SK-N-SH (cell line): ENCODE results near the gene PHF21B. TPM values are rescaled to one million over a fixed set of nuclear protein-coding genes. Genes with fewer than 3 reads are reported as not detected.

Experiments
- CTCF ChIA-PET: fragments of 300-600, 350-600 bp; formaldehyde crosslinking; extraction: SDS; loops from one replicate; lab custom pipeline; 2021; lab: Yijun Ruan, JAX
- POLR2A ChIA-PET: fragments of 350-600 bp; sonication (Branson Sonifier 250); formaldehyde crosslinking; extraction: SDS; loops from one replicate; lab custom pipeline; 2020; ENCODE audit warnings: antibody characterized with exemption, inconsistent platforms; lab: Yijun Ruan, JAX
- DNase-seq: peaks from one replicate; pipeline ENCODE4 v3.0.0; 2012
- H2AFZ ChIP-seq: fragments of 200-600 bp; sonication (generic); 2 replicates; pipeline ENCODE4 v1.8.1; 2016; ENCODE audit warnings: antibody characterized with exemption, mild to moderate bottlenecking, low read depth
- H3F3A ChIP-seq: fragments of 200-600 bp; sonication (generic); replicated peaks from 2 replicates; pipeline ENCODE3; 2016; ENCODE audit warnings: antibody characterized with exemption, mild to moderate bottlenecking; ENCODE audit not compliant: insufficient read depth
- H3K27ac ChIP-seq, 2 experiments: fragments of 200-500 bp in 1 of 2; fragments of 200-600 bp in 1 of 2; sonication (Bioruptor generic) in 1 of 2; sonication (generic), shearing (Covaris generic) in 1 of 2; 2 replicates each; pipeline versions ENCODE4 v1.5.1 to v1.6.1; 2014 to 2016; ENCODE audit warnings: low read depth in 2 of 2, inconsistent platforms in 1 of 2, low read length in 1 of 2, mild to moderate bottlenecking in 1 of 2, mixed read lengths in 1 of 2
- H3K27me3 ChIP-seq: fragments of 200-600 bp; sonication (generic), shearing (Covaris generic); 2 replicates; pipeline ENCODE4 v1.6.1; 2016; ENCODE audit warnings: mixed run types; ENCODE audit not compliant: insufficient read depth
- H3K36me3 ChIP-seq, 2 experiments: fragments of 200-500 bp in 1 of 2; fragments of 200-600 bp in 1 of 2; sonication (Bioruptor generic) in 1 of 2; sonication (generic) in 1 of 2; replicated peaks in 1 of 2; 2 replicates each; pipeline versions ENCODE3 to v1.5.1; 2014 to 2016; ENCODE audit warnings: low read length in 1 of 2, mild to moderate bottlenecking in 1 of 2; ENCODE audit not compliant: insufficient read depth in 2 of 2, control insufficient read depth in 1 of 2
- H3K4me1 ChIP-seq, 2 experiments: fragments of 200-500 bp in 1 of 2; fragments of 200-600 bp in 1 of 2; sonication (Bioruptor generic) in 1 of 2; sonication (generic), shearing (Covaris generic) in 1 of 2; 2 replicates each; pipeline versions ENCODE4 v1.5.1 to v1.6.1; 2014 to 2016; ENCODE audit warnings: low read depth in 1 of 2, low read length in 1 of 2, mixed run types in 1 of 2; ENCODE audit not compliant: insufficient read depth in 2 of 2, control insufficient read depth in 1 of 2
- H3K4me2 ChIP-seq: fragments of 200-600 bp; sonication (generic), shearing (Covaris generic); 2 replicates; pipeline ENCODE4 v1.6.1; 2017; ENCODE audit warnings: mixed run types
- H3K4me3 ChIP-seq, 2 experiments: fragments of 200-500 bp in 1 of 2; fragments of 200-600 bp in 1 of 2; sonication (Bioruptor generic) in 1 of 2; sonication (generic), shearing (Covaris generic) in 1 of 2; 2 replicates each; pipeline versions ENCODE4 v1.5.1 to v1.8.1; 2014 to 2016; ENCODE audit warnings: low read depth in 2 of 2, inconsistent platforms in 1 of 2, low read length in 1 of 2, mild to moderate bottlenecking in 1 of 2, mixed read lengths in 1 of 2, moderate library complexity in 1 of 2
- H3K79me2 ChIP-seq: fragments of 200-600 bp; sonication (generic); 2 replicates; pipeline ENCODE4 v1.8.1; 2017; ENCODE audit warnings: mild to moderate bottlenecking; ENCODE audit not compliant: insufficient read depth
- H3K9ac ChIP-seq: fragments of 200-600 bp; sonication (generic); 2 replicates; pipeline ENCODE4 v1.6.1; 2017; ENCODE audit warnings: mixed run types
- H3K9me2 ChIP-seq: fragments of 200-600 bp; sonication (generic); 2 replicates; pipeline ENCODE4 v1.6.1; 2017; ENCODE audit warnings: mixed run types
- H3K9me3 ChIP-seq: fragments of 200-600 bp; sonication (generic); 2 replicates; pipeline ENCODE4 v1.6.1; 2017; ENCODE audit warnings: mixed run types, mild to moderate bottlenecking, moderate library complexity
- H4K20me1 ChIP-seq: fragments of 200-600 bp; sonication (generic); 2 replicates; pipeline ENCODE4 v1.6.1; 2017; ENCODE audit warnings: mild to moderate bottlenecking, mixed run types; ENCODE audit not compliant: insufficient read depth
- FOXJ3 ChIP-seq: sonication (generic); formaldehyde crosslinking; IDR thresholded peaks from 2 replicates; pipeline ENCODE4 v1.5.1; 2020; ENCODE audit warnings: mild to moderate bottlenecking, missing genetic modification reagents
- GABPA ChIP-seq: IDR thresholded peaks from 2 replicates; pipeline ENCODE4 v1.4.0; 2012; ENCODE audit warnings: low read depth, mild to moderate bottlenecking
- GATA2 ChIP-seq: sonication (generic); formaldehyde crosslinking; IDR thresholded peaks from 2 replicates; pipeline ENCODE4 v1.5.0; 2020; ENCODE audit warnings: mild to moderate bottlenecking, missing genetic modification reagents
- JUND ChIP-seq: IDR thresholded peaks from 2 replicates; pipeline ENCODE4 v1.4.0; 2012
- MXI1 ChIP-seq: IDR thresholded peaks from 2 replicates; pipeline ENCODE4 v1.6.1; 2012; ENCODE audit warnings: mild to moderate bottlenecking, low read depth, low read length, improper control_type of control experiment
- RCOR1 ChIP-seq: fragments of 150-350 bp; IDR thresholded peaks from 2 replicates; pipeline ENCODE4 v1.6.1; 2017; ENCODE audit warnings: antibody characterized with exemption, low read length
- RFX5 ChIP-seq: IDR thresholded peaks from 2 replicates; pipeline ENCODE4 v1.6.1; 2012; ENCODE audit warnings: mild to moderate bottlenecking, improper control_type of control experiment, low read length
- SIN3A ChIP-seq: IDR thresholded peaks from 2 replicates; pipeline ENCODE4 v1.6.1; 2012; ENCODE audit warnings: low read depth, mild to moderate bottlenecking, low read length, moderate library complexity, borderline replicate concordance
- TAF1 ChIP-seq: IDR thresholded peaks from 2 replicates; pipeline ENCODE4 v1.6.1; 2012; ENCODE audit warnings: low read depth, mild to moderate bottlenecking, low read length, moderate library complexity, borderline replicate concordance
- WGBS: methylation state at CpG from one replicate; pipeline ENCODE4 v1.1.6; 2017; ENCODE audit warnings: low lambda C conversion rate; 5-methylcytosine and 5-hydroxymethylcytosine counted together
- polyA plus RNA-seq, 3 experiments: library from polyadenylated mRNA; depleted of rRNA; stranded (reverse); fragments of >200 nt; gene quantifications; 2 replicates each; pipeline ENCODE4 v1.2.3, GENCODE V29; 2012
- TF ChIP-seq, protein P1 (sequence below): IDR thresholded peaks from 2 replicates; pipeline ENCODE4; 2012
- TF ChIP-seq, protein P2 (sequence below): fragments of 200-600 bp; sonication (generic); IDR thresholded peaks from 2 replicates; pipeline ENCODE4 v1.6.1; 2017; ENCODE audit warnings: antibody characterized with exemption, mild to moderate bottlenecking, moderate library complexity
- TF ChIP-seq, protein P3 (sequence below): IDR thresholded peaks from 2 replicates; pipeline ENCODE4 v1.4.0; 2012; ENCODE audit warnings: low read depth

Gene PHF21B
- polyA plus RNA-seq, 1 of the 3 experiments (the other 2 are of a cell fraction) = 0.76 TPM

DNA sequence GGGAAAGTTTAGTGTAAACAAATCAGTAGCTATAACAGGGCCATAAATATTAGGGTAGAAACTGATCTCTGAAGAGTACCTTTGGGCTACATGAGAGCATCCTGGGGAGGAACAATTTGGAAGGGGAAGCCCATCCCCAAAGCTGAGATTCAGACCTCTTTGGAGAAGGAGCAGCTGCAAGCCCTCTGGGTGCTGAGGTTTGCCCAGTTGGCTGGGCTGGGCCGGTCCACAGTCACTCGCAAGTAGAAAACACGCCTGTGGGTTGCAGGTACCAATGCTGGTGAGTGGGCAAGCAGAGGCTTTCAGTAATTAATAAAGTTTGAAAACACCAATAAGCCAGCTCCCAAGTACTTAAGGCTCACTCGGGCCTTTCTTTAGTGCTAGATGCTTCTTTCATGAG lies 132.9 kb downstream of the PHF21B start:
- no peak overlapping the region for H3K9ac ChIP-seq
- POLR2A ChIA-PET = no interaction called here

DNA sequence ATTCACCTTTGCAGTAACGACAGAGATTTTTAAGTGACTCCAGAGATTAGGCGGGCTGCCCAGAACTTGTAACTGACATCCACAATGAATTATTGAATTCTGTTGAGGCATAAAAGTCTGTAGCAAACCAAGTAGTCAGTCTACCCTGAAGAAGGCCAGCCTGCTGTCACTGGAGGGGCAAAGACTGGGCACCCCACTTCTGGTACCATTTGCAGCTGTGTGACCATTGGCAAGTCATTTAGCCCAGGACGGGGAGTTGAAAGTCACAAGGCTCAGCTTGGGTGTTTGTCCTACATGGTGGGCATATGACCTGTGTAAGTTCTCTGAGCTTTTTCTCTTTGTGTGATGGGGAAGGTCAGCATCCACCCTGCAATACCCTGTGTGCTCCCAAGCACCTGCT lies 138.0 kb downstream of the PHF21B start:
- no peak for DNase-seq
- 80% methylated on average over 3 of the region's 3 CpGs for WGBS
- no peak overlapping the region for H2AFZ ChIP-seq
- H3K9me3 ChIP-seq = no peaks in the 10 kb centered on the region
- H4K20me1 ChIP-seq = no peaks in the 10 kb centered on the region
- ChIA-PET POLR2A (no interaction called here), CTCF (no interaction called here)
- H3F3A ChIP-seq = no peaks in the 10 kb centered on the region
- H3K9me2 ChIP-seq = no peaks in the 10 kb centered on the region
- H3K36me3 ChIP-seq = peaks cover 0 to 2% of the 10 kb centered on the region in 2 experiments
- no peak overlapping the region for H3K9ac ChIP-seq
- no peak overlapping the region for H3K4me2 ChIP-seq
- TF ChIP-seq MXI1 = no peak
- TF ChIP-seq, protein P1, sequence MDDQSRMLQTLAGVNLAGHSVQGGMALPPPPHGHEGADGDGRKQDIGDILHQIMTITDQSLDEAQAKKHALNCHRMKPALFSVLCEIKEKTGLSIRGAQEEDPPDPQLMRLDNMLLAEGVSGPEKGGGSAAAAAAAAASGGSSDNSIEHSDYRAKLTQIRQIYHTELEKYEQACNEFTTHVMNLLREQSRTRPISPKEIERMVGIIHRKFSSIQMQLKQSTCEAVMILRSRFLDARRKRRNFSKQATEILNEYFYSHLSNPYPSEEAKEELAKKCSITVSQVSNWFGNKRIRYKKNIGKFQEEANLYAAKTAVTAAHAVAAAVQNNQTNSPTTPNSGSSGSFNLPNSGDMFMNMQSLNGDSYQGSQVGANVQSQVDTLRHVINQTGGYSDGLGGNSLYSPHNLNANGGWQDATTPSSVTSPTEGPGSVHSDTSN = no peak
- TF ChIP-seq, protein P2, sequence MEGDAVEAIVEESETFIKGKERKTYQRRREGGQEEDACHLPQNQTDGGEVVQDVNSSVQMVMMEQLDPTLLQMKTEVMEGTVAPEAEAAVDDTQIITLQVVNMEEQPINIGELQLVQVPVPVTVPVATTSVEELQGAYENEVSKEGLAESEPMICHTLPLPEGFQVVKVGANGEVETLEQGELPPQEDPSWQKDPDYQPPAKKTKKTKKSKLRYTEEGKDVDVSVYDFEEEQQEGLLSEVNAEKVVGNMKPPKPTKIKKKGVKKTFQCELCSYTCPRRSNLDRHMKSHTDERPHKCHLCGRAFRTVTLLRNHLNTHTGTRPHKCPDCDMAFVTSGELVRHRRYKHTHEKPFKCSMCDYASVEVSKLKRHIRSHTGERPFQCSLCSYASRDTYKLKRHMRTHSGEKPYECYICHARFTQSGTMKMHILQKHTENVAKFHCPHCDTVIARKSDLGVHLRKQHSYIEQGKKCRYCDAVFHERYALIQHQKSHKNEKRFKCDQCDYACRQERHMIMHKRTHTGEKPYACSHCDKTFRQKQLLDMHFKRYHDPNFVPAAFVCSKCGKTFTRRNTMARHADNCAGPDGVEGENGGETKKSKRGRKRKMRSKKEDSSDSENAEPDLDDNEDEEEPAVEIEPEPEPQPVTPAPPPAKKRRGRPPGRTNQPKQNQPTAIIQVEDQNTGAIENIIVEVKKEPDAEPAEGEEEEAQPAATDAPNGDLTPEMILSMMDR = no peak
- TF ChIP-seq GATA2 (CRISPR knock-in tag) = no peak
- TF ChIP-seq TAF1 = no peak
- no peak for TF ChIP-seq FOXJ3 (CRISPR knock-in tag)
- TF ChIP-seq RFX5 = no peak
- TF ChIP-seq, protein P3, sequence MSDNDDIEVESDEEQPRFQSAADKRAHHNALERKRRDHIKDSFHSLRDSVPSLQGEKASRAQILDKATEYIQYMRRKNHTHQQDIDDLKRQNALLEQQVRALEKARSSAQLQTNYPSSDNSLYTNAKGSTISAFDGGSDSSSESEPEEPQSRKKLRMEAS = no peak
- TF ChIP-seq RCOR1 = no peak
- TF ChIP-seq SIN3A = no peak
- TF ChIP-seq JUND = no peak
- H3K79me2 ChIP-seq = no peaks in the 10 kb centered on the region
- H3K27me3 ChIP-seq = no peaks in the 10 kb centered on the region
- no peak overlapping the region for H3K27ac ChIP-seq
- peaks cover 0 to 7% of the 10 kb centered on the region in 2 experiments; a peak in 1 of 4 replicates for H3K4me1 ChIP-seq
- H3K4me3 ChIP-seq = no peak overlapping the region; a peak in 1 of 4 replicates

More for the DNA sequence above, 132.9 kb downstream of the PHF21B start:
- Histone ChIP-seq H3K4me3 (no peak overlapping the region), H3K27me3 (no peaks in the 10 kb centered on the region), H4K20me1 (no peaks in the 10 kb centered on the region), H3K27ac (no peak overlapping the region), H3K79me2 (no peaks in the 10 kb centered on the region), H3K4me2 (no peak overlapping the region), H2AFZ (no peak overlapping the region), H3K9me3 (no peaks in the 10 kb centered on the region), H3K9me2 (no peaks in the 10 kb centered on the region), H3K4me1 (no peaks in the 10 kb centered on the region), H3K36me3 (peaks cover 0 to 2% of the 10 kb centered on the region in 2 experiments), H3F3A (no peaks in the 10 kb centered on the region)
- no peak for TF ChIP-seq GABPA
- TF ChIP-seq, protein P1 = no peak
- CTCF ChIA-PET = interaction anchor here (1.4 kb wide), 1 partner anchor 12 kb away, joined by 4 read pairs; no protein-coding TSS in a partner anchor
- WGBS = 76% methylated on average over 4 of the region's 4 CpGs
- no peak for DNase-seq
